ENCODE measurements around the gene TAOK3.
"Not testable (repeated sequence)": the region's sequence is repeated elsewhere in the genome, so short reads cannot be mapped to it uniquely, and the experiment has no call there.

TAOK3 gene

GRCh38 chr12:118256352-118256751 is 116.4 kb downstream of the TAOK3 start:
- WGBS (ENCODE audit: insufficient coverage): 100% methylated on average over 1 of the region's 1 CpG
- Histone ChIP-seq H3K4me1 (ENCODE audit: control extremely low read depth in 1 of 4, control insufficient read depth in 4 of 4, insufficient read depth in 4 of 4, low read length in 3 of 4) (no peaks in the 10 kb centered on the region), H3K9me3 (ENCODE audit: control extremely low read depth in 1 of 5, control insufficient read depth in 4 of 5, insufficient read depth in 2 of 5, low read depth in 1 of 5, low read length in 4 of 5) (peaks cover 0 to 5% (median 0%) of the 10 kb centered on the region in 5 experiments), H3K4me3 (ENCODE audit: control insufficient read depth in 1 of 7, extremely low read depth in 1 of 7, insufficient read depth in 4 of 7, low read depth in 2 of 7, low read length in 6 of 7) (no peak overlapping the region), H3K36me3 (ENCODE audit: control insufficient read depth in 4 of 4, insufficient read depth in 4 of 4, low read length in 3 of 4) (peaks cover 13 to 48% (median 29%) of the 10 kb centered on the region in 4 experiments), H3K27ac (ENCODE audit: insufficient read depth in 1 of 2, low read depth in 1 of 2, low read length in 2 of 2, poor library complexity in 1 of 2, severe bottlenecking in 2 of 2) (no peak overlapping the region), H3K27me3 (replicated peaks in 2 of 5; ENCODE audit: control insufficient read depth in 4 of 5, insufficient read depth in 5 of 5, low read length in 4 of 5) (no peaks in the 10 kb centered on the region)
- ChIA-PET POLR2A (no interaction called here), CTCF (interaction anchor here (0.6 to 1.6 kb wide), 2 partner anchors 33 to 120 kb away, joined by 3 to 5 read pairs; partner anchors contain the start of gene SUDS3)
- no peak for DNase-seq

- H3K36me3 ChIP-seq (ENCODE audit: control insufficient read depth in 4 of 4, insufficient read depth in 4 of 4, low read length in 3 of 4): peaks cover 5 to 37% (median 15%) of the 10 kb centered on the region in 4 experiments
- 100% methylated on average over 1 of the region's 1 CpG for WGBS (ENCODE audit: insufficient coverage)
- no peak overlapping the region for H3K27ac ChIP-seq (ENCODE audit: insufficient read depth in 1 of 2, low read depth in 1 of 2, low read length in 2 of 2, poor library complexity in 1 of 2, severe bottlenecking in 2 of 2)
- H3K9me3 ChIP-seq (ENCODE audit: control extremely low read depth in 1 of 5, control insufficient read depth in 4 of 5, insufficient read depth in 2 of 5, low read depth in 1 of 5, low read length in 4 of 5): no peaks in the 10 kb centered on the region
- H3K27me3 ChIP-seq (replicated peaks in 2 of 5; ENCODE audit: control insufficient read depth in 4 of 5, insufficient read depth in 5 of 5, low read length in 4 of 5): no peaks in the 10 kb centered on the region
- CTCF ChIA-PET: no interaction called here
- POLR2A ChIA-PET: no interaction called here
- H3K4me3 ChIP-seq (ENCODE audit: control insufficient read depth in 1 of 7, extremely low read depth in 1 of 7, insufficient read depth in 4 of 7, low read depth in 2 of 7, low read length in 6 of 7): no peak overlapping the region
- DNase-seq: no peak
- H3K4me1 ChIP-seq (ENCODE audit: control extremely low read depth in 1 of 4, control insufficient read depth in 4 of 4, insufficient read depth in 4 of 4, low read length in 3 of 4): no peaks in the 10 kb centered on the region
Observed at GRCh38 chr12:118249547-118249946, 123.2 kb downstream of the TAOK3 start.

GRCh38 chr12:118245886-118246285 is 126.8 kb downstream of the TAOK3 start:
- WGBS (ENCODE audit: insufficient coverage): 100% methylated on average over 1 of the region's 26 CpGs
- not testable (repeated sequence) for H3K9me3 ChIP-seq (ENCODE audit: control extremely low read depth in 1 of 5, control insufficient read depth in 4 of 5, insufficient read depth in 2 of 5, low read depth in 1 of 5, low read length in 4 of 5)

GRCh38 chr12:118238888-118239287 is 133.8 kb downstream of the TAOK3 start:
- POLR2A ChIA-PET: interaction anchor here (1.0 to 1.8 kb wide), 2 partner anchors 135 to 137 kb away, joined by 3 to 4 read pairs; partner anchors contain the start of gene SUDS3
- WGBS (ENCODE audit: insufficient coverage): no CpG with 5 or more reads among the region's 2 CpGs
- CTCF ChIA-PET: interaction anchor here (1.6 kb wide), 1 partner anchor 137 kb away, joined by 5 read pairs; no protein-coding TSS in a partner anchor

More at GRCh38 chr12:118245886-118246285, 126.8 kb downstream of the TAOK3 start:
- DNase-seq; POLR2A ChIA-PET; CTCF ChIA-PET; H3K27me3 ChIP-seq (replicated peaks in 2 of 5; ENCODE audit: control insufficient read depth in 4 of 5, insufficient read depth in 5 of 5, low read length in 4 of 5); H3K27ac ChIP-seq (ENCODE audit: insufficient read depth in 1 of 2, low read depth in 1 of 2, low read length in 2 of 2, poor library complexity in 1 of 2, severe bottlenecking in 2 of 2); H3K4me1 ChIP-seq (ENCODE audit: control extremely low read depth in 1 of 4, control insufficient read depth in 4 of 4, insufficient read depth in 4 of 4, low read length in 3 of 4); H3K4me3 ChIP-seq (ENCODE audit: control insufficient read depth in 1 of 7, extremely low read depth in 1 of 7, insufficient read depth in 4 of 7, low read depth in 2 of 7, low read length in 6 of 7): not testable (repeated sequence)
- H3K36me3 ChIP-seq (ENCODE audit: control insufficient read depth in 4 of 4, insufficient read depth in 4 of 4, low read length in 3 of 4): peaks cover 6 to 38% (median 13%) of the 10 kb centered on the region in 4 experiments

GRCh38 chr12:118237908-118238307 is 134.8 kb downstream of the TAOK3 start:
- peaks cover 11 to 33% (median 25%) of the 10 kb centered on the region in 4 experiments for H3K4me1 ChIP-seq (ENCODE audit: control extremely low read depth in 1 of 4, control insufficient read depth in 4 of 4, insufficient read depth in 4 of 4, low read length in 3 of 4)
- no peaks in the 10 kb centered on the region for H3K27me3 ChIP-seq (replicated peaks in 2 of 5; ENCODE audit: control insufficient read depth in 4 of 5, insufficient read depth in 5 of 5, low read length in 4 of 5)
- no peak overlapping the region for H3K4me3 ChIP-seq (ENCODE audit: control insufficient read depth in 1 of 7, extremely low read depth in 1 of 7, insufficient read depth in 4 of 7, low read depth in 2 of 7, low read length in 6 of 7)
- CTCF ChIA-PET: interaction anchor here (1.6 kb wide), 1 partner anchor 138 kb away, joined by 5 read pairs; no protein-coding TSS in a partner anchor
- no peak for DNase-seq
- no CpG with 5 or more reads among the region's 1 CpG for WGBS (ENCODE audit: insufficient coverage)
- H3K27ac ChIP-seq (ENCODE audit: insufficient read depth in 1 of 2, low read depth in 1 of 2, low read length in 2 of 2, poor library complexity in 1 of 2, severe bottlenecking in 2 of 2): peak overlapping the region; percentile 61 to 79
- H3K9me3 ChIP-seq (ENCODE audit: control extremely low read depth in 1 of 5, control insufficient read depth in 4 of 5, insufficient read depth in 2 of 5, low read depth in 1 of 5, low read length in 4 of 5): no peaks in the 10 kb centered on the region
- peaks cover 14 to 44% (median 32%) of the 10 kb centered on the region in 4 experiments for H3K36me3 ChIP-seq (ENCODE audit: control insufficient read depth in 4 of 4, insufficient read depth in 4 of 4, low read length in 3 of 4)
- POLR2A ChIA-PET: interaction anchor here (1.0 to 1.8 kb wide), 2 partner anchors 136 to 138 kb away, joined by 3 to 4 read pairs; partner anchors contain the start of gene SUDS3

More at GRCh38 chr12:118238888-118239287, 133.8 kb downstream of the TAOK3 start:
- peak in 2 of 3 donors; percentile 25 to 41 for DNase-seq
- H3K36me3 ChIP-seq (ENCODE audit: control insufficient read depth in 4 of 4, insufficient read depth in 4 of 4, low read length in 3 of 4): peaks cover 14 to 45% (median 30%) of the 10 kb centered on the region in 4 experiments
- H3K27ac ChIP-seq (ENCODE audit: insufficient read depth in 1 of 2, low read depth in 1 of 2, low read length in 2 of 2, poor library complexity in 1 of 2, severe bottlenecking in 2 of 2): peak overlapping the region in 1 of 2 experiments; percentile 54
- H3K4me1 ChIP-seq (ENCODE audit: control extremely low read depth in 1 of 4, control insufficient read depth in 4 of 4, insufficient read depth in 4 of 4, low read length in 3 of 4): peaks cover 11 to 33% (median 25%) of the 10 kb centered on the region in 4 experiments
- no peaks in the 10 kb centered on the region for H3K9me3 ChIP-seq (ENCODE audit: control extremely low read depth in 1 of 5, control insufficient read depth in 4 of 5, insufficient read depth in 2 of 5, low read depth in 1 of 5, low read length in 4 of 5)
- H3K27me3 ChIP-seq (replicated peaks in 2 of 5; ENCODE audit: control insufficient read depth in 4 of 5, insufficient read depth in 5 of 5, low read length in 4 of 5): no peaks in the 10 kb centered on the region
- no peak overlapping the region for H3K4me3 ChIP-seq (ENCODE audit: control insufficient read depth in 1 of 7, extremely low read depth in 1 of 7, insufficient read depth in 4 of 7, low read depth in 2 of 7, low read length in 6 of 7)

- Histone ChIP-seq H3K27ac (ENCODE audit: insufficient read depth in 1 of 2, low read depth in 1 of 2, low read length in 2 of 2, poor library complexity in 1 of 2, severe bottlenecking in 2 of 2) (peak overlapping the region; percentile 61 to 79), H3K4me1 (ENCODE audit: control extremely low read depth in 1 of 4, control insufficient read depth in 4 of 4, insufficient read depth in 4 of 4, low read length in 3 of 4) (peaks cover 11 to 33% (median 25%) of the 10 kb centered on the region in 4 experiments), H3K4me3 (ENCODE audit: control insufficient read depth in 1 of 7, extremely low read depth in 1 of 7, insufficient read depth in 4 of 7, low read depth in 2 of 7, low read length in 6 of 7) (peak overlapping the region in 3 of 7 experiments; percentile 42 to 48 (median 47)), H3K9me3 (ENCODE audit: control extremely low read depth in 1 of 5, control insufficient read depth in 4 of 5, insufficient read depth in 2 of 5, low read depth in 1 of 5, low read length in 4 of 5) (no peaks in the 10 kb centered on the region), H3K36me3 (ENCODE audit: control insufficient read depth in 4 of 4, insufficient read depth in 4 of 4, low read length in 3 of 4) (peaks cover 14 to 46% (median 31%) of the 10 kb centered on the region in 4 experiments), H3K27me3 (replicated peaks in 2 of 5; ENCODE audit: control insufficient read depth in 4 of 5, insufficient read depth in 5 of 5, low read length in 4 of 5) (no peaks in the 10 kb centered on the region)
- peak; percentile 57 to 87 (median 78) for DNase-seq
- ChIA-PET CTCF (interaction anchor here (1.4 to 1.6 kb wide), 2 partner anchors 138 to 139 kb away, joined by 5 read pairs; partner anchors contain the start of gene SUDS3), POLR2A (interaction anchor here (0.7 to 1.8 kb wide), 2 partner anchors 16 to 137 kb away, joined by 3 to 4 read pairs; no protein-coding TSS in a partner anchor)
- no CpG with 5 or more reads among the region's 1 CpG for WGBS (ENCODE audit: insufficient coverage)
Observed at GRCh38 chr12:118237052-118237665, 135.5 kb downstream of the TAOK3 start.

- no peak for DNase-seq
- POLR2A ChIA-PET: interaction anchor here (1.2 kb wide), 1 partner anchor 16 kb away, joined by 3 read pairs; no protein-coding TSS in a partner anchor
- Histone ChIP-seq H3K27me3 (replicated peaks in 2 of 5; ENCODE audit: control insufficient read depth in 4 of 5, insufficient read depth in 5 of 5, low read length in 4 of 5) (no peaks in the 10 kb centered on the region), H3K4me1 (ENCODE audit: control extremely low read depth in 1 of 4, control insufficient read depth in 4 of 4, insufficient read depth in 4 of 4, low read length in 3 of 4) (no peaks in the 10 kb centered on the region), H3K9me3 (ENCODE audit: control extremely low read depth in 1 of 5, control insufficient read depth in 4 of 5, insufficient read depth in 2 of 5, low read depth in 1 of 5, low read length in 4 of 5) (no peaks in the 10 kb centered on the region), H3K36me3 (ENCODE audit: control insufficient read depth in 4 of 4, insufficient read depth in 4 of 4, low read length in 3 of 4) (peaks cover 15 to 53% (median 29%) of the 10 kb centered on the region in 4 experiments), H3K27ac (ENCODE audit: insufficient read depth in 1 of 2, low read depth in 1 of 2, low read length in 2 of 2, poor library complexity in 1 of 2, severe bottlenecking in 2 of 2) (peak overlapping the region in 1 of 2 experiments; percentile 2), H3K4me3 (ENCODE audit: control insufficient read depth in 1 of 7, extremely low read depth in 1 of 7, insufficient read depth in 4 of 7, low read depth in 2 of 7, low read length in 6 of 7) (no peak overlapping the region)
- CTCF ChIA-PET: interaction anchor here (1.3 to 1.9 kb wide), 2 partner anchors 15 to 155 kb away, joined by 3 to 5 read pairs; partner anchors contain the start of gene SUDS3
Observed at GRCh38 chr12:118220702-118221101, 152.0 kb downstream of the TAOK3 start.

All from common myeloid progenitor, CD34-positive (primary cell).